ENCODE results near the gene COL1A2.
A peak's percentile ranks its signal among the peaks of the same experiment; 100 is the strongest.

DNA sequence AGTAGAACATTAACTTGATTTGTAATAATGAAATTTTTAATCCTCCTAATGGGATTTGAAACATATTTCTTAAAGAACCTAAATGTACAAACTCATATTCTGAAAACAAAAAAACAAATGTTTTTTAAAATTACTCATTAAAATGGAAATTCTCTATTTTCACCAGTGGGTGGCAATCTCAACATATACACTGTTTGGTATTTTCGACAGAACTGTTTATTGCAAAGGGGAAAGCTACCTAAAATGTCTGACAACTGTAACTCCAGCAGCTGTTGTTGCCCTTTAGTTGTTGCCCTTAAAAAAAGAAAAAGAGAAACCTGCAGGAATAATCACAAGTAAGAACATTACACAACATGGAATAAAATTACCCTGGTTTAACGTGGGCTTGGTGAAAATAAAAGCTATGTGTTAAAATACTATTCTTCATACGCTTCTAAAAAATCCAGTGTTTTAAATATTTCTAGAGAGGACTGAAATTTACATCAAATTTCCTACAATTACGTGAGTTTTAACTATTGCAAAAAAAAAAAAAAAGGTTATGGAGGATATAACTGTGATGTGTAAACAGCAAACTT lies 54.5 kb downstream of the COL1A2 start:
- TF ChIP-seq CTCF (IDR thresholded peaks at IDR 0.05), result peak; percentile 36 to 76 (median 56)
- TF ChIP-seq POLR2AphosphoS5 (IDR thresholded peaks at IDR 0.05), result no peak
